ENCODE data around the gene GP9.

GP9 gene

DNA sequence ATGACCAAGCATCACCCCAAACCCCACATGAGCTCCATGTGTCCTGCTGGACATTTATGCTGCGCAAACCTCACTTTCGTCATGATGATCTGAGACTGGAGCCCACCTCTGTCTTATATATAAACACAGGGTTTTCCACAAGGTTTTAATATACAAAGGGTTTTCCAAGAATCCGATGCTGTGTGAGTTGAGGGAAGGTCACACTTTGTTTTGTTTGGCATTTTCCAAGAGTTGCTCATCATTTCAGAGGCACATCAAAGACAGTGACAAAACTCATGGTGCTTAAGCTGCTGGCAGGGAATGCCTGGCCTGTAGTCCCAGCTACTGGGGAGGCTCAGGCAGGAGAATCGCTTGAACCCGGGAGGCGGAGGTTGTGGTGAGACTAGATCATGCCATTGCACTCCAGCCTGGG, 39.4 kb upstream of the GP9 start:
- Histone ChIP-seq H3K9ac (ENCODE audit: low read length) (no peak overlapping the region), H3K27me3 (ENCODE audit: control insufficient read depth, insufficient read depth, low read length) (no peaks in the 10 kb centered on the region), H3K4me1 (ENCODE audit: control insufficient read depth, insufficient read depth, low read length) (peaks cover 19% of the 10 kb centered on the region), H3K9me3 (ENCODE audit: control insufficient read depth, low read length) (no peaks in the 10 kb centered on the region), H3K36me3 (ENCODE audit: control insufficient read depth, insufficient read depth, low read length) (no peaks in the 10 kb centered on the region), H3K4me3 (ENCODE audit: low read length) (no peak overlapping the region)

DNA sequence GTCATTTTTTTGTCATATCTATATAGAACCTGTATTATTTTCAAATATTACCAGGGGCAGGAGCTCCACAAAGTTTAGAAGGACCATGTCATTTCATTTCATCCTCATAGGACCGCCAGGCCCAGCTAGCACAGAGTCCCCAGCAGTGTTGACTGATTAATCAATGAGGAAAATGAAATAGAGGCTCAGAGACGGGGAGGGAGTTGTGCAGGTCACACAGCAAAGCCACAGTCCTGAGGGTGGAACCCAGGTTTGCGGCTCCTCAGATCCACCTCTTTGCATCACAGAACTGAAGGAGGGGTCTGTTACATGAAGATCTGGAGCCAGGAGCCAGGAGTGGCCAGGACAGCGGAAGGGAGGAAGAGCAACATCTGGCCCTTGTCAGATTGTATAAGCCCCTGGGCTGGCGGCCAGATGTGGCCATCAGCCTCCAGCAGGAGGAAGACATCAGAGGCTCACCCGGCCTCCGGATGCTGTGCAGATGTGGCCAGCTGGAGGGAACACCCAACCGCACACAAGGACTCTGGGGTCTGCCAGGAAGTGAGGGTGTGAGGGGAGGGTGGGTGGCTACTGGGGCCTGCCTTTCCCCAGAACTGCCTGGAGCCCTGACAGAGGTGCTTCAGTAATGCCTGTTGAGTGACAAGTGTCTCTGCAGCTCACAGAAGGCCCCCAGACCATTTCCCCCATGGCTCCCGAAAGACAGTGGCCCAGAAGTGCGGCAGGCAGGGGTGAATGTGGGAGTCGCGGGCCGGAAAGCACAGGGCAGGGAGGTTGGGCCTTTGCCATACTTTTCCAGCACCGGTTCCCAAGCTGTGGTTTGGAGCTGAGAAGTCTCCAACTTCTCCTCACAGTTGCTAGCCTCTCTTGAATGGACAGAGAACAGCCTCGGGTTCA, 38.2 kb upstream of the GP9 start:
- H3K27me3 ChIP-seq (ENCODE audit: control insufficient read depth, insufficient read depth, low read length): no peaks in the 10 kb centered on the region
- H3K36me3 ChIP-seq (ENCODE audit: control insufficient read depth, insufficient read depth, low read length): no peaks in the 10 kb centered on the region
- no peak overlapping the region for H3K9ac ChIP-seq (ENCODE audit: low read length)
- H3K4me3 ChIP-seq (ENCODE audit: low read length): no peak overlapping the region
- H3K9me3 ChIP-seq (ENCODE audit: control insufficient read depth, low read length): no peaks in the 10 kb centered on the region
- H3K4me1 ChIP-seq (ENCODE audit: control insufficient read depth, insufficient read depth, low read length): peaks cover 22% of the 10 kb centered on the region

DNA sequence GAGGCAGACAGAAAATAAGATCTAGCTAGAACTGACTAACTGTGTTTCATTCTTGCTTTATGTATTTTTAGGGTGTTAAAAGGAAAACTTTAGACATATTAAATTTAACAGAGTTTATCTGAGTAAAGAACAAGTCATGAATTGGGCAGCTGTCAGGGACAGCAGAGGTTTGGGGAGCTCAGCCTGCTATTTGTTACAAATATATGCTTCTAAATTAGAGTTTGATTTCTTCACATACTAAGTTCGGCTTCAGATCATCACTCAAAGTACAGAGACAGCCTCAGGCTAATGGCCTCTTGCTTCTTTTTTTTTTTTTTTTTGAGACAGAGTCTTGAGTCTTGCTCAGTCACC, 37.6 kb upstream of the GP9 start:
- Histone ChIP-seq H3K4me3 (ENCODE audit: low read length) (no peak overlapping the region), H3K9ac (ENCODE audit: low read length) (no peak overlapping the region), H3K27me3 (ENCODE audit: control insufficient read depth, insufficient read depth, low read length) (no peaks in the 10 kb centered on the region), H3K4me1 (ENCODE audit: control insufficient read depth, insufficient read depth, low read length) (peaks cover 22% of the 10 kb centered on the region), H3K36me3 (ENCODE audit: control insufficient read depth, insufficient read depth, low read length) (no peaks in the 10 kb centered on the region), H3K9me3 (ENCODE audit: control insufficient read depth, low read length) (no peaks in the 10 kb centered on the region)

DNA sequence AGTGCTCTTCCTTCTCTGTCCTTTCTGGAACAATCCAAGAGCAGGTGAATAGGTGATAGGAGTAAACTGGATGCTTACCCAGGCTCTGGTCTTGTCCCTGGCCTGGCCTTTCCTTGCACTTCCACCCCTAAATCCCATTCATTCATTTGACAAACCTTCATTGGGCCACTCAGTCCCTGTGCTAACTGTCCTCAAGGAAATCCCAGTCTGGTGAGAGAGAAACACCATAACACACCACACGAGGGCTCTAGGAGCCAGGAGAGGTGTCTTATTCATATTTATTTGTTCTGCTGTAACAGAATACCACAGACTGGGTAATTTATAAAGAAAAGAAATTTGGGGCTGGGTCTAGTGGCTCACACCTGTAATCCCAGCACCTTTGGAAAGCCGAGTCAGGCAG, 36.7 kb upstream of the GP9 start:
- Histone ChIP-seq H3K4me1 (ENCODE audit: control insufficient read depth, insufficient read depth, low read length) (peaks cover 22% of the 10 kb centered on the region), H3K27me3 (ENCODE audit: control insufficient read depth, insufficient read depth, low read length) (no peaks in the 10 kb centered on the region), H3K36me3 (ENCODE audit: control insufficient read depth, insufficient read depth, low read length) (no peaks in the 10 kb centered on the region), H3K9me3 (ENCODE audit: control insufficient read depth, low read length) (no peaks in the 10 kb centered on the region), H3K4me3 (ENCODE audit: low read length) (no peak overlapping the region), H3K9ac (ENCODE audit: low read length) (no peak overlapping the region)

DNA sequence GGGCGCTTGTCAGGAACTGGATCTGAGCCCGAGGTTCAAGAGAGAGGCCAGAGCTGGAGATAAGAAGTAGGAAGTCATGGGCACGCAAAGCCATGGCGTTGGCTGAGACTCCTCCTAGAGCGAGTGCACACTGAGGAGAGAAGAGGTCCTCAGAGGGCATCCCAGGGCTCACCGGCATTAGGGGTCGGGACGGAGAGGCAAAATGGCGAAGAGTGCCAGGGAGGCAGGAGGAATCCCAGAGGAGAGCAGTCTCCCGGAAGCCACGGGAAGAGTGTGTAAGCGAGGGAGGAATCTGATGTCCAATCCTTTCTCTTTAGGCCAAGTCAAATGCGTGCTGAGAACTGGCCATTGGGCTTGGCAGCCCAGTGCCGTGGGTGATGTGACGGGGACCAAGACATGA, 35.5 kb upstream of the GP9 start:
- H3K36me3 ChIP-seq (ENCODE audit: control insufficient read depth, insufficient read depth, low read length): no peaks in the 10 kb centered on the region
- H3K4me1 ChIP-seq (ENCODE audit: control insufficient read depth, insufficient read depth, low read length): peaks cover 22% of the 10 kb centered on the region
- no peak overlapping the region for H3K4me3 ChIP-seq (ENCODE audit: low read length)
- H3K27me3 ChIP-seq (ENCODE audit: control insufficient read depth, insufficient read depth, low read length): no peaks in the 10 kb centered on the region
- H3K9ac ChIP-seq (ENCODE audit: low read length): no peak overlapping the region
- no peaks in the 10 kb centered on the region for H3K9me3 ChIP-seq (ENCODE audit: control insufficient read depth, low read length)

DNA sequence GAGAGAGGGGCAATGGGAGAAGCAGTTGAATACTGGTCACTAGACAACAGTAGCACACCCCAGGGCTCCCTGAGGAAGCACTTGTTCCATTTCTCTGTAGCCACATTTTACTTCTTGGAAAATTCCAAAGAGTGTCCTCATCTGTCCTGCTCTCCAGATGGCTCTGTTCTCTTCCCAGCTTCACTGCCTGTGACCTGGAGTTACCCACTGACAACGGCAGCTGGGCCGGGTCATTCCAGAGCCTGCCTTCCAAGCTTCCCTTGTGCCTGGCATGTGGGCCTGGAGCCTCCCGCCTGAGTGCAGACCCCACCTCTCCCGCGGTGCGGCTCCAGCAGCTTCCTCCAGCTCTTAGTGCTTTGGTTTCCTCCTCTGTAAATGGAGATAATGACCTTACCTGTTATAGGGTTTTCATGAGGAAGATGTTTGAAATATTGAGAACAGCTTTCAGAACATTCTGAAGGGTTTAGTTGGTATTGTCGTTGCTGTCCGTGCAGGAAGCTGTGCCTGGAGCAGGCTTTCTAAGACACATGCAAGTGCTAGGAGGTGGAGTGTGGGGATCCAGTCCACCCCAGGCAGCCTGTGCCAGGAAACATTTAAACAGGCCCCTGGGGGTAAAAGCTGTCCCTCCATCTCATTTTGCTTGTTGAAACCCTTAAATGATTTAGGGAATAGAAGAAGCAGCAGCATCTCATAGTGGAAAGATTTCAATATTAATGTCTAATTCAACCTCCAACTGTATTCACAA, 34.7 kb upstream of the GP9 start:
- Histone ChIP-seq H3K9ac (ENCODE audit: low read length) (no peak overlapping the region), H3K36me3 (ENCODE audit: control insufficient read depth, insufficient read depth, low read length) (no peaks in the 10 kb centered on the region), H3K4me3 (ENCODE audit: low read length) (peak overlapping the region; percentile 31), H3K9me3 (ENCODE audit: control insufficient read depth, low read length) (no peaks in the 10 kb centered on the region), H3K27me3 (ENCODE audit: control insufficient read depth, insufficient read depth, low read length) (no peaks in the 10 kb centered on the region), H3K4me1 (ENCODE audit: control insufficient read depth, insufficient read depth, low read length) (peaks cover 22% of the 10 kb centered on the region)

DNA sequence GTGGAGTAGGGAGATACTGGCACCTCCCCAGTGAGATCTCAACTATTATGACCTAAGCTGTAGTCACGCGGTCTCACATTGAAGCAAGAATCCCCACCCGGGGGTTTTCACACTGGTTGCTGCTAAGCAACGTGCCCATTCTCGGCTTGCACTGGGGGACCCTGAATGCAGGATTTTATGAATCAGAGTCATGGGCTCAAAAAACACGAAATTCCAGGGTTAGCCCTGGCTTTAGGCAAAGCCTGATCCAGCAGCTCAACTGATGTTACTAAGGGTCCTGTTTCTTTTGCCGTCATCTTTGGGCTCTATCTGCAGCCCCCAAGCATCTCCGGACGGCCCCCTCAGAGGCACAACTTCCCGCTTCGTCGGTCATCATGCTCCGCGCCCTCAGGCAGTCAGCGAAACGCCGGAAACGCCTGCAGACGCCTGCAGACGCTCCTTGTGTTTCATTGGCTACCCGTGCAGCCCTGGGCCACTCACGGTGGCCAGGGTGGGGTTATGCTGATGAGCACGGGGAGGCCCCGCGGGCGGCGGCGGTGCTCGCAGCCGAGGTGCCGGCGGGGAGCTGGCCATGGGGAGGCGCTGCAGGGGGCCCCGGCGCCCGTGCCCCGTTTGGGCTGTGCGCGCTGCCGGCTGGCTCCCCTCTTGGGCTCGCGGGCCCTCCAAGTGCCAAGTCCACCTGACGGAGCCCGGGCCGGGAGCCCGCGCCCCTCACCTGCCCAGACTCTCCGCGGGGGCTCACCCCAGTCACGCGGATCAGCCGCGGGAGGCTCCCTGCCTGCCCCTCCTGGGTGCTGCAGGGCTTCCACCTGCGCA, 33.6 kb upstream of the GP9 start:
- peak overlapping the region; percentile 56 for H3K9ac ChIP-seq (ENCODE audit: low read length)
- H3K9me3 ChIP-seq (ENCODE audit: control insufficient read depth, low read length): no peaks in the 10 kb centered on the region
- H3K4me1 ChIP-seq (ENCODE audit: control insufficient read depth, insufficient read depth, low read length): peaks cover 22% of the 10 kb centered on the region
- H3K27me3 ChIP-seq (ENCODE audit: control insufficient read depth, insufficient read depth, low read length): no peaks in the 10 kb centered on the region
- H3K4me3 ChIP-seq (ENCODE audit: low read length): peak overlapping the region; percentile 31
- H3K36me3 ChIP-seq (ENCODE audit: control insufficient read depth, insufficient read depth, low read length): no peaks in the 10 kb centered on the region

DNA sequence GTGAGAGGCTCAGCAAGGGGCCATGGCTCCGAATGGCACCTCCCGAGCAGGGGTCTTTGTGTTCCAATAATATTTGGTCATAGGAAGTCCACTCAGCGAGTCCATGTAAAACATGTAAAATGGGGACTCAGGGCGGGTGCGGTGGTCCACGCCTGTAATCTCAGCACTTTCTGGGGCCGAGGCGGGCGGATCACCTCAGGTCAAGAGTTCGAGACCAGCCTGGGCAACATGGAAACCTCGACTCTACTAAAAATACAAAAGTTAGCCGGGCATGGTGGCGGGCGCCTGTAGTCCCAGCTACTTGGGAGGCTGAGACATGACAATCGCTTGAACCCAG, 33.1 kb upstream of the GP9 start:
- Histone ChIP-seq H3K4me1 (ENCODE audit: control insufficient read depth, insufficient read depth, low read length) (peaks cover 22% of the 10 kb centered on the region), H3K4me3 (ENCODE audit: low read length) (no peak overlapping the region), H3K9ac (ENCODE audit: low read length) (peak overlapping the region; percentile 56), H3K9me3 (ENCODE audit: control insufficient read depth, low read length) (no peaks in the 10 kb centered on the region), H3K27me3 (ENCODE audit: control insufficient read depth, insufficient read depth, low read length) (no peaks in the 10 kb centered on the region), H3K36me3 (ENCODE audit: control insufficient read depth, insufficient read depth, low read length) (no peaks in the 10 kb centered on the region)

DNA sequence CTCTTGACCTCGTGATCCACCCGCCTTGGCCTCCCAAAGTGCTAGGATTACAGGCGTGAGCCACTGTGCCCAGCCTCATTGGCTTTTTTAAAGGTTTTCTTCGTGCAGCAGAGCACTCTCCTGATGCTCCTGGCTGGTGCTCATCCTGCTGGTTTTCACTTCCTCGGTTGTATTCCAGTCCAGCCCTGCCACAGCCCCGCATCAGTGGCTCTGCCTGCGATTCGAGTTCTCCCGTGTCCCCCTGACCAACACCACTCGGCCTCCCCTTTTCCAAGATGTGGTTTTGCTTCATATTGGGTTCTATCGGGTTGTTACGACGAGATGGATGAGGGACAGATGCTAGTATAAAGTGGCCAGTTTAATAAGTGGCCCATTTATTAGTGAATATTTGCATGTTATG, 31.7 kb upstream of the GP9 start:
- H3K27me3 ChIP-seq (ENCODE audit: control insufficient read depth, insufficient read depth, low read length): no peaks in the 10 kb centered on the region
- H3K36me3 ChIP-seq (ENCODE audit: control insufficient read depth, insufficient read depth, low read length): no peaks in the 10 kb centered on the region
- no peak overlapping the region for H3K9ac ChIP-seq (ENCODE audit: low read length)
- no peaks in the 10 kb centered on the region for H3K9me3 ChIP-seq (ENCODE audit: control insufficient read depth, low read length)
- H3K4me3 ChIP-seq (ENCODE audit: low read length): no peak overlapping the region
- H3K4me1 ChIP-seq (ENCODE audit: control insufficient read depth, insufficient read depth, low read length): peaks cover 22% of the 10 kb centered on the region

DNA sequence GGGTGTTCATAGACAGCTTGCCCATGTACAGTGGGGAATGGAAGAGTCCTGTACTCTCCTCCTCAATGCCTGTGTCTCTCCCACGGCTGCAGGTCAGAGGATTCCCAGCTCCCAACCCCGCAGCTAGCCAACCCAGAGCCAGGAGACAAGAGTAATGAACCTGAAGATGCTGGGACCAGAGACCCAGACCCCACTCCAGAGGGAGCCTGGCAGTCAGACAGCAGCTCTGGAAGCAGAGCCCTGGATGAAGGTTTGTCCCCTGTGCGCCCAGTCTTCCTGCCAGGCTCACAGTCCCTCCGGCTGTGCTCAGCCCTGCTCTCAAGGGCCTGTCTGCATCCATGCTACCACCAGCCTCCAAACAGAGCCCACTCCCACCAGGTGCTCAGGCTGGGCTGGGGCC, 30.0 kb upstream of the GP9 start:
- peaks cover 15% of the 10 kb centered on the region for H3K4me1 ChIP-seq (ENCODE audit: control insufficient read depth, insufficient read depth, low read length)
- H3K4me3 ChIP-seq (ENCODE audit: low read length): no peak overlapping the region
- no peaks in the 10 kb centered on the region for H3K27me3 ChIP-seq (ENCODE audit: control insufficient read depth, insufficient read depth, low read length)
- peaks cover 5% of the 10 kb centered on the region for H3K36me3 ChIP-seq (ENCODE audit: control insufficient read depth, insufficient read depth, low read length)
- H3K9ac ChIP-seq (ENCODE audit: low read length): no peak overlapping the region
- H3K9me3 ChIP-seq (ENCODE audit: control insufficient read depth, low read length): no peaks in the 10 kb centered on the region

DNA sequence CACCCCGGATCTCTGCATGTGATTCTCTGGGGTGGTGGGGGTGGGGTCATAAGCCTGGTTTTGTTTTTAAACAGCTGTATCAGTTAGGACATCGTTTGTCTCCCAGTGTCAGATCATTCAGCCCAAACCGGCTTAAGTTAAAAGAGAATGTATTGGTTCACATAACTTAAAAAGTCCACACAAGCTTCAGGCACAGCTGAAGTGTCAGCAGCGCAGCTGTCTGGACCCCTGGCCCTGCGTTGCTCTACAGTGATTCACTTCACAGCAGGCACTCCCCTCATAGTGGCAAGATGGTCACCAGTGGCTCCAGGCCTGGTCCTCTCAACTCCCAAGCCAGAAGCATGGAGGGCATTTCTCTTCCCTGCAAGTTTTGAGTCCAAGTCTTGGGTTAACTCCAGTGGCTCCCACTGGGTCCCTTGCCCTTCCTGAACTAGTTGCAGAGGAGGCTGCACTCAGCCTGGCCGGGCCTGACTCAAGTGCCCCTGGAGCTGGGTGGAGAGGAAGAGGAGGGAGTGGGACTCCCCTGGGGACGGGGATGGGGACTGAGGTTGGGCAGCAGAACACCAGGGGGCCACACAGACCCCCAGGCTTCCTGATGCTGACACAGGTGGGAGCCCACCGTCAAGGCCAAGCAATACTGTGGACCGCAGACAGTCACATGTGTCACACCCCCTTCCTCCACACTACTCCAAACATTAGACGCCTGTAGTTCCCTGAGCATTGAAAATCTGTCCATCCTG, 28.9 kb upstream of the GP9 start:
- Histone ChIP-seq H3K9ac (ENCODE audit: low read length) (no peak overlapping the region), H3K27me3 (ENCODE audit: control insufficient read depth, insufficient read depth, low read length) (no peaks in the 10 kb centered on the region), H3K4me3 (ENCODE audit: low read length) (no peak overlapping the region), H3K9me3 (ENCODE audit: control insufficient read depth, low read length) (no peaks in the 10 kb centered on the region), H3K4me1 (ENCODE audit: control insufficient read depth, insufficient read depth, low read length) (peaks cover 9% of the 10 kb centered on the region), H3K36me3 (ENCODE audit: control insufficient read depth, insufficient read depth, low read length) (peaks cover 6% of the 10 kb centered on the region)
